Endothelial cell of umbilical vein (primary cell): ENCODE data around the gene CLRN3. TPM values are rescaled to one million over a fixed set of nuclear protein-coding genes. Genes with fewer than 3 reads are reported as not detected.

Experiments
- BruUV-seq: library from RNA; stranded (reverse); fragments of 400-500 nt; replicated peaks from 2 replicates; lab custom pipeline; 2021; lab: Mats Ljungman, UMichigan
- CTCF ChIA-PET: fragments of 300-600, 350-600 bp; sonication (Branson Sonifier 250); formaldehyde crosslinking; loops from one replicate; lab custom pipeline; 2021; ENCODE audit warnings: antibody characterized with exemption, inconsistent platforms; lab: Charles Lee
- POLR2A ChIA-PET: fragments of 300-600, 350-600 bp; sonication (Branson Sonifier 250); formaldehyde crosslinking; loops from one replicate; lab custom pipeline; 2021; ENCODE audit warnings: antibody characterized with exemption, inconsistent platforms; lab: Charles Lee
- DNase-seq: peaks from one replicate; pipeline ENCODE4 v3.0.0-alpha.2; 2011; ENCODE audit warnings: low read depth, low spot score
- FAIRE-seq: peaks from 2 replicates; lab custom pipeline; 2011; peaks lifted over from hg19 to GRCh38; lab: Jason Lieb, UNC
- H2AFZ ChIP-seq: 2 replicates; pipeline ENCODE4 v1.6.0; 2012; ENCODE audit warnings: low read depth, low read length, control low read depth, inconsistent platforms
- H3K27ac ChIP-seq: 2 replicates; pipeline ENCODE4 v1.5.1; 2011; ENCODE audit warnings: low read depth, mild to moderate bottlenecking, control low read depth, low read length, moderate library complexity; ENCODE audit not compliant: insufficient read depth
- H3K27me3 ChIP-seq, 2 experiments: 2 replicates each; pipeline versions ENCODE4 v1.6.0 to v1.6.1; 2011; ENCODE audit warnings: low read length in 2 of 2, mixed read lengths in 1 of 2; ENCODE audit not compliant: control insufficient read depth in 2 of 2, insufficient read depth in 2 of 2
- H3K36me3 ChIP-seq, 2 experiments: 2 replicates in 1 of 2; 3 replicates in 1 of 2; pipeline ENCODE4 v1.5.1; 2011; ENCODE audit warnings: low read length in 2 of 2, mild to moderate bottlenecking in 1 of 2, moderate library complexity in 1 of 2; ENCODE audit not compliant: control insufficient read depth in 2 of 2, insufficient read depth in 2 of 2; ENCODE audit errors: extremely low read depth in 1 of 2
- H3K4me1 ChIP-seq: 3 replicates; pipeline ENCODE4 v1.5.1; 2011; ENCODE audit warnings: mild to moderate bottlenecking, low read length; ENCODE audit not compliant: control insufficient read depth, insufficient read depth; ENCODE audit errors: extremely low read depth
- H3K4me2 ChIP-seq: 2 replicates; pipeline ENCODE4 v1.6.1; 2011; ENCODE audit warnings: low read length, control low read depth, mixed read lengths; ENCODE audit not compliant: insufficient read depth
- H3K4me3 ChIP-seq, 3 experiments: fragments of 200-600 bp in 1 of 3; sonication (generic), shearing (Covaris generic) in 1 of 3; replicated peaks in 1 of 3; 2 replicates each; pipeline ENCODE4 v1.5.1; 2011 to 2016; ENCODE audit warnings: control low read depth in 3 of 3, low read length in 3 of 3, mild to moderate bottlenecking in 2 of 3, inconsistent platforms in 1 of 3, low read depth in 1 of 3, moderate library complexity in 1 of 3; ENCODE audit not compliant: insufficient read depth in 1 of 3
- H3K79me2 ChIP-seq: 2 replicates; pipeline ENCODE4 v1.6.0; 2012; ENCODE audit warnings: low read length, inconsistent platforms; ENCODE audit not compliant: control insufficient read depth, insufficient read depth
- H3K9ac ChIP-seq: replicated peaks from 2 replicates; pipeline ENCODE3; 2011; ENCODE audit warnings: low read length, control low read depth; ENCODE audit not compliant: insufficient read depth; ENCODE audit errors: extremely low read depth
- H3K9me1 ChIP-seq: replicated peaks from 3 replicates; pipeline ENCODE4 v1.6.0; 2011; ENCODE audit warnings: mild to moderate bottlenecking, low read length; ENCODE audit not compliant: control insufficient read depth, insufficient read depth; ENCODE audit errors: extremely low read depth
- H3K9me3 ChIP-seq: replicated peaks from 2 replicates; pipeline ENCODE4 v1.5.1; 2012; ENCODE audit warnings: low read length, inconsistent platforms; ENCODE audit not compliant: control insufficient read depth, insufficient read depth
- H4K20me1 ChIP-seq: replicated peaks from 2 replicates; pipeline ENCODE3; 2011; ENCODE audit warnings: mild to moderate bottlenecking, low read length; ENCODE audit not compliant: control insufficient read depth, insufficient read depth; ENCODE audit errors: extremely low read depth
- CTCF ChIP-seq, 2 donors: IDR thresholded peaks; 1 replicate in 1 of 2; 2 replicates in 1 of 2; pipeline ENCODE4 v1.5.1; 2011; ENCODE audit warnings: low read length in 2 of 2, mild to moderate bottlenecking in 2 of 2, moderate library complexity in 2 of 2, control low read depth in 1 of 2, inconsistent platforms in 1 of 2, low read depth in 1 of 2; ENCODE audit not compliant: insufficient read depth in 1 of 2; ENCODE audit errors: extremely low read depth in 1 of 2
- EZH2 ChIP-seq: IDR thresholded peaks from 2 replicates; pipeline ENCODE4 v1.6.1; 2012; ENCODE audit warnings: borderline replicate concordance, low read depth, mild to moderate bottlenecking, moderate library complexity, low read length, inconsistent platforms; ENCODE audit not compliant: severe bottlenecking
- FOS ChIP-seq: IDR thresholded peaks from 2 replicates; pipeline ENCODE4 v1.6.1; 2011; ENCODE audit warnings: mild to moderate bottlenecking, low read length, moderate library complexity, borderline replicate concordance; ENCODE audit not compliant: insufficient read depth
- GATA2 ChIP-seq: IDR thresholded peaks from 2 replicates; pipeline ENCODE4 v1.7.0; 2011; ENCODE audit warnings: low read depth, mild to moderate bottlenecking, moderate library complexity, mixed read lengths, low read length; ENCODE audit not compliant: insufficient read length, insufficient read depth
- JUN ChIP-seq: IDR thresholded peaks from 2 replicates; pipeline ENCODE4 v1.6.1; 2011; ENCODE audit warnings: borderline replicate concordance, low read depth; ENCODE audit not compliant: insufficient read length, insufficient read depth
- MAX ChIP-seq: IDR thresholded peaks from 2 replicates; pipeline ENCODE4 v1.6.1; 2011; ENCODE audit not compliant: insufficient read depth, insufficient read length
- MYC ChIP-seq: IDR thresholded peaks from one replicate; pipeline ENCODE4 v1.6.1; 2011; ENCODE audit warnings: mild to moderate bottlenecking, low read depth, low read length
- POLR2A ChIP-seq: IDR thresholded peaks from 2 replicates; pipeline ENCODE4 v1.6.1; 2012; ENCODE audit warnings: low read depth, mild to moderate bottlenecking, control low read depth, low read length
- POLR2AphosphoS5 ChIP-seq: IDR thresholded peaks from 2 replicates; pipeline ENCODE4 v1.6.1; 2012; ENCODE audit warnings: low read depth, mild to moderate bottlenecking, control low read depth, low read length, moderate library complexity; ENCODE audit not compliant: insufficient read depth
- dilution Hi-C: fragments of 300-500 bp; cut with MboI; formaldehyde crosslinking; loops from one replicate; pipeline ENCODE4 v1.15.0; 2019; ENCODE audit warnings: low sequenced_read_pairs; ENCODE audit not compliant: extremely low pct_ligation_motif_present
- intact Hi-C: fragments of 100-400 bp; cut with micrococcal nuclease; formaldehyde crosslinking; loops from one replicate; pipeline ENCODE4 v1.10.0; 2022
- polyA plus RNA-seq, 4 experiments: library from polyadenylated mRNA; depleted of rRNA in 3 of 4; stranded (reverse) in 3 of 4; unstranded in 1 of 4; fragments of >200 nt; gene quantifications; 2 replicates each; pipeline versions ENCODE4 v1.2.1 to v1.2.3, GENCODE V29; 2011 to 2012; ENCODE audit warnings: missing spikeins in 1 of 4
- total RNA-seq: library from RNA; stranded (reverse); gene quantifications from 2 replicates; pipeline ENCODE4 v1.2.3, GENCODE V29; 2021

CLRN3 gene
- total and polyA plus RNA-seq, 2 donors (not counting 3 experiments of a cell fraction or from before 2014, with no cell fraction given), result 0.07 TPM; not detected in 1

GRCh38 chr10:127937915-127938463 lies 45.2 kb upstream of the CLRN3 start:
- FAIRE-seq (no peak), DNase-seq (no peak)
- ChIA-PET CTCF (interaction anchor here (0.8 to 1.6 kb wide), 5 partner anchors 10 to 78 kb away, joined by 3 read pairs; partner anchors contain the start of gene PTPRE), POLR2A (no interaction called here)
- Histone ChIP-seq H3K4me2 (no peak overlapping the region), H3K27me3 (no peaks in the 10 kb centered on the region), H3K27ac (no peak overlapping the region), H3K79me2 (no peaks in the 10 kb centered on the region), H3K4me1 (peaks cover 25% of the 10 kb centered on the region), H3K9me3 (no peaks in the 10 kb centered on the region), H3K9me1 (no peaks in the 10 kb centered on the region), H2AFZ (no peak overlapping the region), H3K4me3 (no peak overlapping the region), H3K9ac (no peak overlapping the region), H3K36me3 (peaks cover 0 to 11% of the 10 kb centered on the region in 2 experiments), H4K20me1 (no peaks in the 10 kb centered on the region)
- BruUV-seq, result no TSS peak
- intact Hi-C loops (no loop called here), dilution Hi-C loops (no loop called here)
- TF ChIP-seq FOS (no peak), JUN (no peak), CTCF (IDR thresholded peaks at IDR 0.05; ENCODE audit: extremely low read depth in 1 of 2, insufficient read depth in 1 of 2, low read depth in 1 of 2, low read length in 2 of 2) (no peak), MAX (no peak), EZH2 (no peak), GATA2 (no peak), MYC (no peak), POLR2A (no peak), POLR2AphosphoS5 (no peak)
